PFSK-1 (cell line): Measurements from ENCODE around the gene CLEC1A.

Experiments
- POLR2AphosphoS5 ChIP-seq: IDR thresholded peaks from 2 replicates; pipeline ENCODE4 v1.6.1; 2012; ENCODE audit warnings: low read depth, mild to moderate bottlenecking, control low read depth, low read length, moderate library complexity
- SIN3A ChIP-seq: IDR thresholded peaks from 2 replicates; pipeline ENCODE4 v1.6.1; 2012; ENCODE audit warnings: mild to moderate bottlenecking, low read length, moderate library complexity, borderline replicate concordance; ENCODE audit not compliant: insufficient read depth

DNA sequence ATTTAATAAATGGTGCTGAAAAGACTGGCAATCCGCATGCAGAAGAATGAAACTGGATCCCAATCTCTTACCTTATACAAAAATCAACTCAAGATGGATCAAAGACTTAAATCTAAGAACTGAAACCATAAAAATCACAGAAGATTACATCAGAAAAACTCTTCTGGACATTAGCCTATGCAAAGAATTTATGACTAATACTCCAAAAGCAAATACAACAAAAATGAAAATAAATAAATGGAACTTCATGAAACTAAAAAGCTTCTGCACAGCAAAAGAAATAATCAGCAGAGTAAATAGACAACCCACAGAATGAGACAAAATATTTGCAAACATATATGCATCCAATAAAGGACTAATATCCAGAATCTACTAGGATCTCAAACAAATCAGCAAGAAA, 14.3 kb upstream of the CLEC1A start:
- no peak for TF ChIP-seq SIN3A
- no peak for TF ChIP-seq POLR2AphosphoS5
